Measurements from ENCODE around the gene IKBIP.

IKBIP gene

GRCh38 chr12:98638009-98638408 is 6.6 kb downstream of the IKBIP start:
- TF ChIP-seq, protein P1, sequence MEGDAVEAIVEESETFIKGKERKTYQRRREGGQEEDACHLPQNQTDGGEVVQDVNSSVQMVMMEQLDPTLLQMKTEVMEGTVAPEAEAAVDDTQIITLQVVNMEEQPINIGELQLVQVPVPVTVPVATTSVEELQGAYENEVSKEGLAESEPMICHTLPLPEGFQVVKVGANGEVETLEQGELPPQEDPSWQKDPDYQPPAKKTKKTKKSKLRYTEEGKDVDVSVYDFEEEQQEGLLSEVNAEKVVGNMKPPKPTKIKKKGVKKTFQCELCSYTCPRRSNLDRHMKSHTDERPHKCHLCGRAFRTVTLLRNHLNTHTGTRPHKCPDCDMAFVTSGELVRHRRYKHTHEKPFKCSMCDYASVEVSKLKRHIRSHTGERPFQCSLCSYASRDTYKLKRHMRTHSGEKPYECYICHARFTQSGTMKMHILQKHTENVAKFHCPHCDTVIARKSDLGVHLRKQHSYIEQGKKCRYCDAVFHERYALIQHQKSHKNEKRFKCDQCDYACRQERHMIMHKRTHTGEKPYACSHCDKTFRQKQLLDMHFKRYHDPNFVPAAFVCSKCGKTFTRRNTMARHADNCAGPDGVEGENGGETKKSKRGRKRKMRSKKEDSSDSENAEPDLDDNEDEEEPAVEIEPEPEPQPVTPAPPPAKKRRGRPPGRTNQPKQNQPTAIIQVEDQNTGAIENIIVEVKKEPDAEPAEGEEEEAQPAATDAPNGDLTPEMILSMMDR (IDR thresholded peaks at IDR 0.05; ENCODE audit: insufficient read depth, low read depth, low read length, missing control alignments), result no peak
- H3K4me3 ChIP-seq (ENCODE audit: low read length), result no peak overlapping the region

GRCh38 chr12:98637068-98637467 is 7.5 kb downstream of the IKBIP start:
- TF ChIP-seq, protein P1 (IDR thresholded peaks at IDR 0.05; ENCODE audit: insufficient read depth, low read depth, low read length, missing control alignments), result no peak

More at GRCh38 chr12:98638009-98638408, 6.6 kb downstream of the IKBIP start:
- no peak for DNase-seq (ENCODE audit: low read depth)

DNA sequence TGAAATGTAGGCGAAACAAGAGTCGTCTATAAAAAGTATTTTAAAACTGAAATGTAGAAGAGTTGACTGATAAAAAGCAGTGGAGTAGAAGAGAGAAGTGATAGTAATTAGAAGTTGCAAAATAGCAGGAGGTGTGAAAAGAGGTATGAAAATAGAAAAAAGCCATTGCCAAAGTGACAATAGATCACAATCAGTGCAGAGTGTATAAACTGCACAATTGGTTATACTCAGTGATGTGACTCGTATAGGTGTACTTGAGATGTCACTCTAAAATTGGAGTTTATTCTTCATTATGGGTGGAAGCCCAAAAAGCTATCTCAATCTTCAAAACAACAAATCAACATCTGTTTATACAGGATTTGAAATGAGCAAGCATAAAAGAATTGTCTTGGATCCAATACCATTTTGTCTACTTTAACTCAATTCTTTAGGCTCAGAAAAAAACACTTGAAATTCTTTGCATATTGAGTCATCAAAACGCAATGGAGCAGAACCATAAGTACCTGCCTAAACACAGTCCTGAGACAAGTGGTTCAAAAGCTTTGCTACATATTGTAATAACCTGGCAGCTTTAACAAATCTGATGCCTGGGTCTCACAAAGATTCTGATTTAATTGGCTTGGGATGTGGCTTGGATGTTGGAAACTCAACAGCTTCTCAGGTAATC is 8.8 kb downstream of the IKBIP start:
- TF ChIP-seq, protein P1 (IDR thresholded peaks at IDR 0.05; ENCODE audit: insufficient read depth, low read depth, low read length, missing control alignments), result no peak
- DNase-seq (ENCODE audit: low read depth), result peak; percentile 89
- H3K4me3 ChIP-seq (ENCODE audit: low read length), result no peak overlapping the region

More at GRCh38 chr12:98637068-98637467, 7.5 kb downstream of the IKBIP start:
- no peak overlapping the region for H3K4me3 ChIP-seq (ENCODE audit: low read length)
- no peak for DNase-seq (ENCODE audit: low read depth)

- H3K4me3 ChIP-seq (ENCODE audit: low read length), result no peak overlapping the region
- TF ChIP-seq, protein P1 (IDR thresholded peaks at IDR 0.05; ENCODE audit: insufficient read depth, low read depth, low read length, missing control alignments), result no peak
- peak; percentile 19 for DNase-seq (ENCODE audit: low read depth)
Observed at GRCh38 chr12:98618952-98619351, 25.6 kb downstream of the IKBIP start.

- no peak for DNase-seq (ENCODE audit: low read depth)
- no peak overlapping the region for H3K4me3 ChIP-seq (ENCODE audit: low read length)
- TF ChIP-seq, protein P1 (IDR thresholded peaks at IDR 0.05; ENCODE audit: insufficient read depth, low read depth, low read length, missing control alignments), result no peak
Observed at GRCh38 chr12:98612696-98613334, 31.8 kb downstream of the IKBIP start.

DNA sequence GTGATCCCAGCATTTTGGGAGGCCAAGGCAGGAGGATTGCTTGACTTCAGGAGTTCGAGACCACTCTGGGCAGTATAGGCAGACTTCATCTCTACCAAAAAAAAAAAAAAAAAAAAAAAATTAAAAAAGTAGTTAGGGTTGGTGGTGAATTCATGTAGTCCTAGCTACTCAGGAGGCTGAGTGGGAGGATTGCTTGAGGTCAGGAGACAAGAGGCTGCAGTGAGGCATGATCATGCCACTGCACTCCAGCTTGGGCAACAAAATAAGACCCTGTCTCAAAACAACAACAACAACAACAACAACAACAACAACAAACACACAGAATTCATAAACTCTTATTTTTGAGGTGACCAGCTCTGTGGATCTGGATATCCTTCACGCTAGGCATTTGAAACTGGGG is 34.0 kb downstream of the IKBIP start:
- TF ChIP-seq, protein P1 (IDR thresholded peaks at IDR 0.05; ENCODE audit: insufficient read depth, low read depth, low read length, missing control alignments), result no peak
- DNase-seq (ENCODE audit: low read depth), result no peak
- no peak overlapping the region for H3K4me3 ChIP-seq (ENCODE audit: low read length)

All from epithelial cell of esophagus (primary cell).